ENCODE measurements around the gene CHCHD5. TPM values are rescaled to one million over a fixed set of nuclear protein-coding genes. Genes with fewer than 3 reads are reported as not detected.
"Not testable (repeated sequence)": the region's sequence is repeated elsewhere in the genome, so short reads cannot be mapped to it uniquely, and the experiment has no call there.

The CHCHD5 gene, protein sequence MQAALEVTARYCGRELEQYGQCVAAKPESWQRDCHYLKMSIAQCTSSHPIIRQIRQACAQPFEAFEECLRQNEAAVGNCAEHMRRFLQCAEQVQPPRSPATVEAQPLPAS
- total RNA-seq (10 to 100 TPM; 14.2 to 28.6 (median 22.2) TPM), polyA plus RNA-seq (10 to 100 TPM in 1 of 2 donors, 1 to 10 TPM in 1; 1.7 to 26.0 TPM)
- long read RNA-seq, donor 1, partial matches to known transcripts = 0 of 5 reads
- long read RNA-seq, donor 1, other reads (novel, unspliced or antisense) = 4 of 5 reads
- long read RNA-seq, donor 2, transcript CHCHD5-201 (4 exons, 691 nt) = major isoform, 19 of 26 reads
- long read RNA-seq, donor 2, partial matches to known transcripts = 6 of 26 reads
- long read RNA-seq, donor 2, other reads (novel, unspliced or antisense) = 0 of 26 reads
- long read RNA-seq, donor 3, transcript CHCHD5-201 (4 exons, 691 nt) = major isoform, 12 of 13 reads
- long read RNA-seq, donor 3, partial matches to known transcripts = 0 of 13 reads
- long read RNA-seq, donor 3, other reads (novel, unspliced or antisense) = 1 of 13 reads

DNA sequence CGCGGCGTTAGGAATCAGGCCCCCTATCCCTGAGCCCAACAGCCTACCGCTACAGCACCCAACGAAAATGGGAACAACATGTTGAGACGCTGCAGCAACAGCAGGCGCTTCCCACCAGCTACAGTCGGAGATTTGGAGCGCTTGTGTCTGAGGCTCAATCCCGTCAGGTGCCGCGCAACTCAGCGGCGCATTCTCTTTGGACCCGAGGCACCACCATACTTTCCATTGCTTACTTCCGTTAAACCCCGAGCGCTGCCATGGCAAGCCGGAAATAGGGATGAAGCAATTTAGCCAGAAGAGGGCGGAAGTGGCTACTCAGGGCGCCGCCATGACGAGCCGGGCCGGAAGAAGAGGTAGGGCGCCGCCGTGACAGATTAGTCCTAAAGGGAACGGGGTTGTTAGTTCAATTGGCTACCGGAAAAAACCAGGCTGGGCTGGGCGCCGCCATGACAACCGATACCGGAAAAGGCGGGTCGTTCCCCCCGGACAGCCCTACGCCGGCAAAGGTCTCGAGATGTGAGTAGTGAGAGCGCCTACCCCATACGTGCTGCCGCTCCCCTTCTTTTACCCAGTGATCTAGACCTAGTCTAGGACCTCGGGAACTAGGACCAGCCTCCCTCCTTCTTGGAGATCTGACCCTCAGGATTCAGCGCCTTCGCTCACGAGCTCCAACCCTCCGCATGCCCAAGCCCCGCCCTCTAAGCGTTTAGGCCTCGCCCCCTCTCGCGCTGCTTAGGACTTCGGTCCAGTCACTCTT is at the start of gene CHCHD5:
Gene CHCHD5 (plus strand): TSS at position 476 of the 757 bp plus-strand sequence. CDS start 39 bp downstream, at position 515.
- peak; percentile 93 to 96 (median 94) for DNase-seq
- H3K27ac ChIP-seq = peak within 1 kb of the TSS; percentile 31 to 85
- H3K36me3 ChIP-seq = no peaks in the 10 kb centered on the region
- intact Hi-C loops (cut with DNase I) = loop anchor here in 3 of 4 donors (5.0 kb wide), 1 partner anchor 102 kb away; the partner anchor contains the start of gene TTL (in 3 of the 3)
- peak; percentile 38 for TF ChIP-seq POLR2A (IDR thresholded peaks at IDR 0.05)
- peak; percentile 38 for TF ChIP-seq EP300 (IDR thresholded peaks at IDR 0.05)
- TF ChIP-seq, protein P1, sequence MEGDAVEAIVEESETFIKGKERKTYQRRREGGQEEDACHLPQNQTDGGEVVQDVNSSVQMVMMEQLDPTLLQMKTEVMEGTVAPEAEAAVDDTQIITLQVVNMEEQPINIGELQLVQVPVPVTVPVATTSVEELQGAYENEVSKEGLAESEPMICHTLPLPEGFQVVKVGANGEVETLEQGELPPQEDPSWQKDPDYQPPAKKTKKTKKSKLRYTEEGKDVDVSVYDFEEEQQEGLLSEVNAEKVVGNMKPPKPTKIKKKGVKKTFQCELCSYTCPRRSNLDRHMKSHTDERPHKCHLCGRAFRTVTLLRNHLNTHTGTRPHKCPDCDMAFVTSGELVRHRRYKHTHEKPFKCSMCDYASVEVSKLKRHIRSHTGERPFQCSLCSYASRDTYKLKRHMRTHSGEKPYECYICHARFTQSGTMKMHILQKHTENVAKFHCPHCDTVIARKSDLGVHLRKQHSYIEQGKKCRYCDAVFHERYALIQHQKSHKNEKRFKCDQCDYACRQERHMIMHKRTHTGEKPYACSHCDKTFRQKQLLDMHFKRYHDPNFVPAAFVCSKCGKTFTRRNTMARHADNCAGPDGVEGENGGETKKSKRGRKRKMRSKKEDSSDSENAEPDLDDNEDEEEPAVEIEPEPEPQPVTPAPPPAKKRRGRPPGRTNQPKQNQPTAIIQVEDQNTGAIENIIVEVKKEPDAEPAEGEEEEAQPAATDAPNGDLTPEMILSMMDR (IDR thresholded peaks at IDR 0.05) = peak; percentile 37 to 51 (median 47)
- peaks cover 7% of the 10 kb centered on the region for H3K4me1 ChIP-seq (ENCODE audit: insufficient read depth)
- no peaks in the 10 kb centered on the region for H3K9me3 ChIP-seq
- 0 to 1% (median 0%) methylated on average over 52 to 54 of the region's 54 CpGs for WGBS, 3 donors
- H3K4me3 ChIP-seq = peak within 1 kb of the TSS; percentile 52
- no peaks in the 10 kb centered on the region for H3K27me3 ChIP-seq

DNA sequence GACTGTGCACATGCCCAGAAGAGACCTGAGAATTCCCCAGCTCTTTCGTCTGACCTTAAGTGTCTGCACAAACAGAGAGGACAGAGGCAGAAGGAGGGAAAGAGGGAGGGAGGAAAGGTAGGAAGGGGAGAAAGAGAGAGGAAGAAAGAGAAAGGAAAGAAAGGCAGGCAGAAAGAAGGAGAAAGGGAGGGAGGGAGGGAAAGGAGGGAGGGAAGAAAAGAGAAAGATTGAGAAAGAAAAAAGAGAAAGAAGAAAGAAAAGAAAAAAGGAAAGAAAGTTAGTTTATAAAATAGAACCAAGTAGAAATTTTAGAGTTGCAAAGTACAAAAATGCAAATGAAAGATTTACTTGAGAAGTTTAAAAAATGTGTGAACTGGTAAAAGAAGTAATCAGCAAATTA is 49.6 kb upstream of the CHCHD5 start:
- intact Hi-C loops (cut with DNase I) = no loop called here
- TF ChIP-seq, protein P1 (IDR thresholded peaks at IDR 0.05) = no peak
- TF ChIP-seq POLR2A (IDR thresholded peaks at IDR 0.05) (no peak), EP300 (IDR thresholded peaks at IDR 0.05) (no peak)
- Histone ChIP-seq H3K9me3 (no peaks in the 10 kb centered on the region), H3K36me3 (no peaks in the 10 kb centered on the region), H3K4me3 (no peak overlapping the region), H3K27ac (no peak overlapping the region), H3K4me1 (ENCODE audit: insufficient read depth) (no peaks in the 10 kb centered on the region), H3K27me3 (no peaks in the 10 kb centered on the region)
- WGBS, 3 donors = 24 to 67% (median 57%) methylated on average over 1 of the region's 1 CpG
- DNase-seq = no peak

DNA sequence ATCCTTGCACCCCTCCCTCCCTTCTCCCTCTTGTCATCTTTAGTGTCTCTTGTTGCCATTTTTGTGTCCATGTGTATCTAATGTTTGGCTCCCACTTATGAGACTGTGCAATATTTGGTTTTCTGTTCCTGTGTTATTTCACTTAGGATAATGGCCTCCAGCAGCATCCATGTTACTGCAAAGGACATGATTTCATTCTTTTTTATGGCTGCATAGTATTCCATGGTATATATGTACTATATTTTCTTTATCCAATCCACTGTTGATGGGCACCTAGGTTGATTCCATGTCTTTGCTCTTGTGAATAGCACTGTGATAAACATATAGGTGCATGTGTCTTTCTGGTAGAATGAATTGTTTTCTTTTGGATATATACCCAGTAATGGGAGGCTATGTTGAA is 47.7 kb upstream of the CHCHD5 start:
- H3K4me3 ChIP-seq; intact Hi-C loops (cut with DNase I); H3K36me3 ChIP-seq; H3K4me1 ChIP-seq (ENCODE audit: insufficient read depth); H3K9me3 ChIP-seq; H3K27ac ChIP-seq; DNase-seq; H3K27me3 ChIP-seq: not testable (repeated sequence)

DNA sequence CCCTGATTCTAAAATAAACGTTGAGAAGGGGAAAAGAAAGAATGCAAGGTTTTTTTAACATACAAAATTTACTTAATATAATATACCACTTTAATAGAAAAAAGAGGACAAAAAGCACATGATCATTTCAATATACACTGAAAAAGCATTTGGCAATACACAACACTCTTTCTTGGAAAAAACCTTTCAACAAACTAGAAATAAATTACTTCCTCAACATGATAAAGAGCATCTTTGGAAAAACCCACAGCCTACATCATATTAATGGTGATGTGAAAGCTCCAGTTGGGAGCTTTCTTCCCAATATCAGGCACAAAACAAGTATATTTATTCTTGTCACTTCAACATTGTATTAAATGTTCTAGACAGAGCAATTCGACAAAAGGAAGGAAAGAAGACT is 45.1 kb upstream of the CHCHD5 start:
- TF ChIP-seq, protein P1 (IDR thresholded peaks at IDR 0.05) = no peak
- no peak for TF ChIP-seq EP300 (IDR thresholded peaks at IDR 0.05)
- TF ChIP-seq POLR2A (IDR thresholded peaks at IDR 0.05) = no peak
- no peak overlapping the region for H3K4me3 ChIP-seq
- H3K27me3 ChIP-seq = no peaks in the 10 kb centered on the region
- no peak overlapping the region for H3K27ac ChIP-seq
- peaks cover 10% of the 10 kb centered on the region for H3K4me1 ChIP-seq (ENCODE audit: insufficient read depth)
- no peaks in the 10 kb centered on the region for H3K9me3 ChIP-seq
- intact Hi-C loops (cut with DNase I) = no loop called here
- 63 to 69% (median 66%) methylated on average over 2 of the region's 2 CpGs for WGBS, 3 donors
- no peak for DNase-seq
- H3K36me3 ChIP-seq = no peaks in the 10 kb centered on the region
